IPS-18a (cell line): ENCODE results near the gene TOGARAM1.

Experiments used
- H3K27ac ChIP-seq: one replicate; pipeline ENCODE4 v1.5.1; 2013; ENCODE audit warnings: low read length
- H3K27me3 ChIP-seq: one replicate; pipeline ENCODE4 v1.6.1; 2013; ENCODE audit warnings: mild to moderate bottlenecking, low read length; ENCODE audit not compliant: control insufficient read depth, insufficient read depth
- H3K36me3 ChIP-seq: one replicate; pipeline ENCODE4 v1.6.1; 2013; ENCODE audit warnings: low read depth, low read length; ENCODE audit not compliant: control insufficient read depth
- H3K4me1 ChIP-seq: one replicate; pipeline ENCODE4 v1.6.1; 2013; ENCODE audit warnings: low read depth, low read length; ENCODE audit not compliant: control insufficient read depth
- H3K4me3 ChIP-seq: one replicate; pipeline ENCODE4 v1.5.1; 2013; ENCODE audit warnings: low read length
- H3K9ac ChIP-seq: one replicate; pipeline ENCODE4 v1.6.1; 2013; ENCODE audit warnings: mild to moderate bottlenecking, low read length, moderate library complexity
- H3K9me3 ChIP-seq: one replicate; pipeline ENCODE4 v1.6.1; 2013; ENCODE audit warnings: low read depth, low read length; ENCODE audit not compliant: control insufficient read depth

Gene TOGARAM1

GRCh38 chr14:44989497-44990440 is 27.8 kb downstream of the TOGARAM1 start:
- H3K9me3 ChIP-seq: no peaks in the 10 kb centered on the region
- H3K27ac ChIP-seq: no peak overlapping the region
- no peaks in the 10 kb centered on the region for H3K4me1 ChIP-seq

GRCh38 chr14:44990533-44990932 is 28.5 kb downstream of the TOGARAM1 start:
- Histone ChIP-seq H3K4me1 (no peaks in the 10 kb centered on the region), H3K9me3 (no peaks in the 10 kb centered on the region), H3K4me3 (no peak overlapping the region), H3K9ac (no peak overlapping the region), H3K36me3 (no peaks in the 10 kb centered on the region), H3K27ac (no peak overlapping the region), H3K27me3 (no peaks in the 10 kb centered on the region)

More at GRCh38 chr14:44989497-44990440, 27.8 kb downstream of the TOGARAM1 start:
- Histone ChIP-seq H3K36me3 (no peaks in the 10 kb centered on the region), H3K9ac (no peak overlapping the region), H3K27me3 (no peaks in the 10 kb centered on the region), H3K4me3 (no peak overlapping the region)

DNA sequence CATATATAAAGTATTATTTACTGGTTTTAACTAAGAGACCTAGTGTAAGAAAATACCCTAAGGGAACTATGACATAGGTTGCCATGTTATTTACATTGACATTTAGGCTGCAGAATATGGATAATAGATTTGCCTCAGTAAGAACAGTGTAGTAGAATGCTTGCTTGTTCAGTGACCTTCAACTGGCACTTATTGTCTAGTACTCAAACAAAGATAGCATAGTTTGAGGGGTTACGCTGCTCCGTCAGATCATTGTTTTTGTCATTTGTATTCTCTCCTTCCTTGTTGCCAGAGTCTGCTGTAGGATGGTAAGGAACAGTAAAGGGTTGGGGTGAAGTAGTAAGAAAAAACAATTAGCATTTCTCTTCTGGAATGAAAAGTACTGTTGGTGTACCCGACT is 33.2 kb downstream of the TOGARAM1 start:
- H3K27ac ChIP-seq: no peak overlapping the region
- no peak overlapping the region for H3K4me3 ChIP-seq
- H3K36me3 ChIP-seq: no peaks in the 10 kb centered on the region
- H3K9me3 ChIP-seq: no peaks in the 10 kb centered on the region
- H3K4me1 ChIP-seq: no peaks in the 10 kb centered on the region
- H3K27me3 ChIP-seq: no peaks in the 10 kb centered on the region
- no peak overlapping the region for H3K9ac ChIP-seq

- H3K27me3 ChIP-seq: no peaks in the 10 kb centered on the region
- no peaks in the 10 kb centered on the region for H3K9me3 ChIP-seq
- H3K27ac ChIP-seq: no peak overlapping the region
- H3K4me3 ChIP-seq: no peak overlapping the region
- H3K9ac ChIP-seq: no peak overlapping the region
- H3K36me3 ChIP-seq: no peaks in the 10 kb centered on the region
- no peaks in the 10 kb centered on the region for H3K4me1 ChIP-seq
Measured at GRCh38 chr14:44995770-44996294, 33.8 kb downstream of the TOGARAM1 start.

GRCh38 chr14:45003924-45004323 is 41.9 kb downstream of the TOGARAM1 start:
- Histone ChIP-seq H3K27ac (no peak overlapping the region), H3K4me1 (no peaks in the 10 kb centered on the region), H3K9ac (no peak overlapping the region), H3K4me3 (no peak overlapping the region), H3K36me3 (peaks cover 3% of the 10 kb centered on the region), H3K27me3 (no peaks in the 10 kb centered on the region), H3K9me3 (no peaks in the 10 kb centered on the region)

GRCh38 chr14:45015133-45015532 is 53.1 kb downstream of the TOGARAM1 start:
- Histone ChIP-seq H3K9me3 (no peaks in the 10 kb centered on the region), H3K36me3 (no peaks in the 10 kb centered on the region), H3K9ac (no peak overlapping the region), H3K4me1 (no peaks in the 10 kb centered on the region), H3K27me3 (no peaks in the 10 kb centered on the region), H3K27ac (no peak overlapping the region), H3K4me3 (no peak overlapping the region)

DNA sequence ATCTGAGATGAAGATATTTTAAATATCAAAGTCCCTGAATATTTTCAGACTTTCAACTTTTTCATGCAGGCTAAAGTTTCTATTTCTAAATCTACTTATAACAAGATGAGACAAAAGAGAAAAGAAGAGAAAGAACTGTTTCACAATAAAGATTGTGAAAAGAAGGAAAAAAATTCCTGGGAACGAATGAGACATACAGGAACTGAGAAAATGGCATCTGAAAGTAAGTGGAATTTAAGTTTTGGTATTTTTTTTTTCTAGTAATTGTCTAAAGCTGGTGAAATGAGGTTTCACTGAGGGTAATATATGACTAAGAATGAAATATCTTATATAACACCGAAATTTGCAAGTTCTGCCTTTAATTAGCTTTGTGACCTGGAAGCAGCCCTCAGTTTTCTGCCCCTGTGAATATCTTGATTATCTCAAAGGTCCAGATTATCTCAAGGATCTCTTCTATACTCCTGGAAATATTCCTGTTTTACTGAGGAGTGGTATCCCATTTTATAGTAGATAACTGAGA is 66.2 kb downstream of the TOGARAM1 start:
- Histone ChIP-seq H3K9ac (no peak overlapping the region), H3K9me3 (no peaks in the 10 kb centered on the region), H3K4me1 (no peaks in the 10 kb centered on the region), H3K27me3 (no peaks in the 10 kb centered on the region), H3K4me3 (no peak overlapping the region), H3K36me3 (peaks cover 13% of the 10 kb centered on the region), H3K27ac (no peak overlapping the region)

DNA sequence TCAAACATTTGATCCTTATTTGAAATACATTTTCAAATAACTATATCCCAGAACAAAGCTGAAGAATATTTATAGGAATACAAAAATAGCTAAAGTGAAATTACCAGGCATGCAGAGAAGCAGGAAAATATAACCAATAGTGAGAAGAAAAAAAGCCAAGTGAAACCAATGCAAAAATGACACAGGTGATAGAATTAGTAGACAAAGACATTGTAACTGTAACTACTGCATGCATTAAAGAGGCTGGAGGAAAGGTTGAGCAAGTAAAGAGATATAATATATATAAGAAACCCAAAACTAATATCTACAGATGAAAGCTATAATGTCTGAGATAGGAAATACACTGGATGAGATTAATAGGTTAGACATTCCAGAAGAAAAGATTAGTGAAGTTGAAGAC is 72.7 kb downstream of the TOGARAM1 start:
- H3K9ac ChIP-seq: no peak overlapping the region
- no peaks in the 10 kb centered on the region for H3K27me3 ChIP-seq
- H3K9me3 ChIP-seq: peaks cover 5% of the 10 kb centered on the region
- peaks cover 8% of the 10 kb centered on the region for H3K36me3 ChIP-seq
- no peak overlapping the region for H3K4me3 ChIP-seq
- no peak overlapping the region for H3K27ac ChIP-seq
- no peaks in the 10 kb centered on the region for H3K4me1 ChIP-seq

DNA sequence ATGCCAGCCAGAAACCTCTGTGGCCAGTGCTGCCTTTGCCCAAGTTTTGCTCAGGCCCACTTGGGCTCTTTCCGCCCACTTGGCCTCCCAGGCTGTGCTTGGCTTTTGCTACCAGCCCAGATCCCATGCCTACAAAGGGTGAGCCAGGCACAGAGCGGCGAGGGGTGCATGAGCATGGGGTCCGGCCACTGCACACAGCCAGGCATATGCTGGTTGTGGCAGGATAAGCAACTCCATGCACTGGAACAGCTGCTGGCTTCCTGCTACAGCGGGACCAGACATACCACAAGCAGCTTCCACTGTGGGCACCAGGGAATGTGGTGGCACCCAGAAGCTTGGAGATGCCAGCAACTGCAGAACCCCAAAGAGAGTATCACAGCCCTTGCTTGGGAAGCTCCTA is 76.3 kb downstream of the TOGARAM1 start:
- no peak overlapping the region for H3K9ac ChIP-seq
- H3K27ac ChIP-seq: no peak overlapping the region
- no peaks in the 10 kb centered on the region for H3K4me1 ChIP-seq
- H3K27me3 ChIP-seq: no peaks in the 10 kb centered on the region
- H3K36me3 ChIP-seq: peaks cover 2% of the 10 kb centered on the region
- no peak overlapping the region for H3K4me3 ChIP-seq
- peaks cover 5% of the 10 kb centered on the region for H3K9me3 ChIP-seq

DNA sequence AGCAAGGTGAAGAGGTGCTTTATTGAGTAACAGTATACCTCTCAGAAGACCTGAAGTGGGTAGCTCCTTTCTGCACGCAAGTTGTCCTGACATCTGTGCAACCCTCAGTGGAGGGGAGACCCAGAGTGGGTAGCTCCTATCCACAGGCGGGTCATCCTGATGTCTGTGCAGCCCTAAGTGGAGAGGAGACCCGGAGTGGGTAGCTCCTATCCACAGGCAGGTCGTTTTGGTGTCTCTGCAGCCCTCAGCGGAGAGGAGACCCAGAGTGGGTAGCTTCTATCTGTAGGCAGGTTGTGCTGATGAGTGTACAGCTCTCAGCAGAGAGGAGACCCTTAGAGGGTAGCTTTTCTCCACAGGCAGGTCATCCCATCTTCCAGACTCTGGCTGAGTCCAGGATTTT is 76.9 kb downstream of the TOGARAM1 start:
- no peaks in the 10 kb centered on the region for H3K4me1 ChIP-seq
- no peak overlapping the region for H3K4me3 ChIP-seq
- H3K9ac ChIP-seq: no peak overlapping the region
- no peak overlapping the region for H3K27ac ChIP-seq
- peaks cover 7% of the 10 kb centered on the region for H3K36me3 ChIP-seq
- H3K9me3 ChIP-seq: peaks cover 5% of the 10 kb centered on the region
- no peaks in the 10 kb centered on the region for H3K27me3 ChIP-seq

GRCh38 chr14:45039390-45039789 is 77.4 kb downstream of the TOGARAM1 start:
- Histone ChIP-seq H3K27me3 (no peaks in the 10 kb centered on the region), H3K27ac (no peak overlapping the region), H3K4me1 (no peaks in the 10 kb centered on the region), H3K36me3 (peaks cover 7% of the 10 kb centered on the region), H3K9ac (no peak overlapping the region), H3K9me3 (peaks cover 5% of the 10 kb centered on the region), H3K4me3 (no peak overlapping the region)
